Measurements from ENCODE around the gene ZNF496. TPM values are rescaled to one million over a fixed set of nuclear protein-coding genes. Genes with fewer than 3 reads are reported as not detected.

ZNF496 gene
- total RNA-seq, 1 experiment from 2014 or later = 66.5 TPM

GRCh38 chr1:247328311-247328710 lies 3.4 kb downstream of the ZNF496 start:
- Histone ChIP-seq H2BK15ac (ENCODE audit: low read depth, low read length) (no peak overlapping the region), H3K4ac (ENCODE audit: low read depth, low read length) (no peak overlapping the region), H3K9ac (ENCODE audit: extremely low read depth, insufficient read length, low read length) (no peak overlapping the region), H4K20me1 (ENCODE audit: control insufficient read depth, insufficient read depth, insufficient read length) (no peaks in the 10 kb centered on the region), H2AFZ (ENCODE audit: low read length) (no peak overlapping the region), H3K14ac (ENCODE audit: insufficient read depth, low read length) (no peak overlapping the region), H3K79me2 (ENCODE audit: insufficient read depth, low read length) (peaks cover 9% of the 10 kb centered on the region; the same call in 1 of the 2 replicates), H3K27ac (ENCODE audit: insufficient read length, low read depth, low read length) (no peak overlapping the region), H3K4me1 (ENCODE audit: insufficient read depth, low read length) (peaks cover 4% of the 10 kb centered on the region; the same call in 1 of the 2 replicates), H3K23me2 (ENCODE audit: insufficient read length, low read depth, low read length, poor library complexity, severe bottlenecking) (peaks cover 10% of the 10 kb centered on the region), H3K9me3 (ENCODE audit: control insufficient read depth, low read depth, low read length) (no peaks in the 10 kb centered on the region), H3K27me3 (ENCODE audit: insufficient read depth, low read length) (no peaks in the 10 kb centered on the region), H3K18ac (ENCODE audit: insufficient read length, low read depth, low read length) (no peak overlapping the region), H4K5ac (ENCODE audit: insufficient read length, low read depth, low read length) (no peak overlapping the region), H2BK12ac (ENCODE audit: insufficient read length, low read depth, low read length) (no peak overlapping the region), H4K91ac (ENCODE audit: insufficient read length, low read depth, low read length) (no peak overlapping the region), H3K4me2 (ENCODE audit: insufficient read depth, insufficient read length, low read length) (no peak overlapping the region), H2BK5ac (ENCODE audit: insufficient read length, low read length) (no peak overlapping the region), H2BK20ac (ENCODE audit: low read depth, low read length, poor library complexity, severe bottlenecking) (no peak overlapping the region), H3K23ac (ENCODE audit: insufficient read length, low read depth, low read length) (no peak overlapping the region), H2AK5ac (ENCODE audit: insufficient read length, low read length) (no peak overlapping the region), H3K56ac (ENCODE audit: insufficient read length, low read depth, low read length) (no peak overlapping the region), H3K79me1 (ENCODE audit: insufficient read depth, low read depth, low read length, poor library complexity, severe bottlenecking) (peaks cover 9% of the 10 kb centered on the region), H2BK120ac (ENCODE audit: low read depth, low read length, poor library complexity, severe bottlenecking) (no peak overlapping the region), H3T11ph (ENCODE audit: low read length) (no peak overlapping the region), H4K8ac (replicated peaks; ENCODE audit: insufficient read length, low read depth, low read length) (no peak overlapping the region)
- H3K4me1 Mint-ChIP-seq = peaks cover 31 to 32% of the 10 kb centered on the region in 2 experiments
- no peak for TF ChIP-seq CTCF (conservative IDR thresholded peaks at IDR 0.05)
- no peak overlapping the region for H3K27ac Mint-ChIP-seq
- no peaks in the 10 kb centered on the region for H3K9me3 Mint-ChIP-seq
- WGBS (ENCODE audit: extremely low coverage, insufficient read length, low lambda C conversion rate) = no CpG with 5 or more reads among the region's 5 CpGs
- H3K27me3 Mint-ChIP-seq (ENCODE audit: low read depth) = peaks cover 2% of the 10 kb centered on the region; the same call in 1 of the 2 replicates
- no peak overlapping the region; a peak in 1 of 5 replicates for H3K4me3 Mint-ChIP-seq
- no peak for DNase-seq
- H3K36me3 Mint-ChIP-seq (ENCODE audit: insufficient read depth in 1 of 3, low read depth in 3 of 3) = peaks cover 45 to 72% (median 68%) of the 10 kb centered on the region in 3 experiments

All from H9 (cell line).